HUES6 (cell line): Measurements from ENCODE around the gene CCL14.
"Not testable (repeated sequence)": the region's sequence is repeated elsewhere in the genome, so short reads cannot be mapped to it uniquely, and the experiment has no call there.

ENCODE experiments used
- H3K27ac ChIP-seq: 2 replicates; pipeline ENCODE4 v1.7.0; 2013; ENCODE audit warnings: low read depth, mild to moderate bottlenecking, low read length, inconsistent platforms
- H3K27me3 ChIP-seq: 2 replicates; pipeline ENCODE4 v1.6.1; 2013; ENCODE audit warnings: low read length; ENCODE audit not compliant: control insufficient read depth, insufficient read depth
- H3K36me3 ChIP-seq: 2 replicates; pipeline ENCODE4 v1.6.1; 2013; ENCODE audit warnings: low read length; ENCODE audit not compliant: control insufficient read depth, insufficient read depth
- H3K4me1 ChIP-seq: 2 replicates; pipeline ENCODE4 v1.6.1; 2013; ENCODE audit warnings: low read length; ENCODE audit not compliant: control insufficient read depth, insufficient read depth
- H3K4me3 ChIP-seq: 2 replicates; pipeline ENCODE4 v1.5.1; 2013; ENCODE audit warnings: low read depth, low read length
- H3K9ac ChIP-seq: one replicate; pipeline ENCODE4 v1.6.1; 2013; ENCODE audit warnings: mild to moderate bottlenecking, low read length
- H3K9me3 ChIP-seq: 2 replicates; pipeline ENCODE4 v1.6.1; 2013; ENCODE audit warnings: low read depth, low read length; ENCODE audit not compliant: control insufficient read depth, insufficient read depth

CCL14 gene

GRCh38 chr17:35986643-35987042 lies at the start of gene CCL14:
TSS of gene CCL14 (minus strand) at chr17:35986729. CDS start at chr17:35986649, 80 bp downstream.
- Histone ChIP-seq H3K9ac (no peak within 1 kb of the TSS), H3K36me3 (no peaks in the 10 kb centered on the region), H3K4me1 (no peaks in the 10 kb centered on the region), H3K4me3 (no peak within 1 kb of the TSS), H3K9me3 (no peaks in the 10 kb centered on the region), H3K27me3 (no peaks in the 10 kb centered on the region), H3K27ac (no peak within 1 kb of the TSS)

GRCh38 chr17:36036235-36036634 lies 49.7 kb upstream of the CCL14 start:
- Histone ChIP-seq H3K4me3 (no peak overlapping the region), H3K9ac (no peak overlapping the region), H3K27ac (no peak overlapping the region), H3K4me1 (no peaks in the 10 kb centered on the region), H3K27me3 (no peaks in the 10 kb centered on the region), H3K9me3 (no peaks in the 10 kb centered on the region), H3K36me3 (no peaks in the 10 kb centered on the region)

- Histone ChIP-seq H3K4me3 (no peak overlapping the region), H3K9ac (no peak overlapping the region), H3K27me3 (no peaks in the 10 kb centered on the region), H3K9me3 (no peaks in the 10 kb centered on the region), H3K4me1 (no peaks in the 10 kb centered on the region), H3K36me3 (no peaks in the 10 kb centered on the region), H3K27ac (no peak overlapping the region)
These were observed 47.6 kb upstream of the CCL14 start for GRCh38 chr17:36034127-36034526.

GRCh38 chr17:36030956-36031355 lies 44.4 kb upstream of the CCL14 start:
- Histone ChIP-seq H3K27ac (no peak overlapping the region), H3K4me3 (no peak overlapping the region), H3K9me3 (no peaks in the 10 kb centered on the region), H3K27me3 (no peaks in the 10 kb centered on the region), H3K9ac (no peak overlapping the region), H3K36me3 (no peaks in the 10 kb centered on the region), H3K4me1 (no peaks in the 10 kb centered on the region)

- H3K4me3 ChIP-seq, result no peak overlapping the region
- H3K4me1 ChIP-seq, result no peaks in the 10 kb centered on the region
- no peaks in the 10 kb centered on the region for H3K36me3 ChIP-seq
- H3K27ac ChIP-seq, result no peak overlapping the region
- H3K27me3 ChIP-seq, result no peaks in the 10 kb centered on the region
- no peak overlapping the region for H3K9ac ChIP-seq
- H3K9me3 ChIP-seq, result 0 out of 2 replicates have a peak, but pooled peaks cover 3% of the 10 kb centered on the region
These were observed 41.2 kb upstream of the CCL14 start for GRCh38 chr17:36027761-36028160.

- Histone ChIP-seq H3K9ac (no peak overlapping the region), H3K9me3 (0 out of 2 replicates have a peak, but pooled peaks cover 3% of the 10 kb centered on the region), H3K27ac (no peak overlapping the region), H3K36me3 (no peaks in the 10 kb centered on the region), H3K27me3 (no peaks in the 10 kb centered on the region; the same call in 1 of the 2 replicates), H3K4me1 (no peaks in the 10 kb centered on the region), H3K4me3 (no peak overlapping the region)
These were observed 37.8 kb upstream of the CCL14 start for GRCh38 chr17:36024106-36024869.

GRCh38 chr17:36019423-36019822 lies 32.9 kb upstream of the CCL14 start:
- Histone ChIP-seq H3K36me3 (no peaks in the 10 kb centered on the region), H3K4me3 (no peak overlapping the region), H3K9ac (no peak overlapping the region), H3K4me1 (no peaks in the 10 kb centered on the region), H3K27ac (no peak overlapping the region), H3K27me3 (peaks cover 5% of the 10 kb centered on the region; the same call in 1 of the 2 replicates), H3K9me3 (0 out of 2 replicates have a peak, but pooled peaks cover 3% of the 10 kb centered on the region)

- H3K9me3 ChIP-seq, result peaks cover 5% of the 10 kb centered on the region
- H3K36me3 ChIP-seq, result no peaks in the 10 kb centered on the region
- H3K4me3 ChIP-seq, result no peak within 1 kb of the TSS
- peaks cover 7% of the 10 kb centered on the region; the same call in 1 of the 2 replicates for H3K27me3 ChIP-seq
- no peak within 1 kb of the TSS for H3K9ac ChIP-seq
- no peak within 1 kb of the TSS for H3K27ac ChIP-seq
- no peaks in the 10 kb centered on the region for H3K4me1 ChIP-seq
These were observed 31.3 kb upstream of the CCL14 start, which contains the start of gene CCL23 for GRCh38 chr17:36017799-36018198. TSS of gene CCL23 (minus strand) at chr17:36017972. CDS start at chr17:36017897, 75 bp downstream.

GRCh38 chr17:36016555-36016954 lies 30.0 kb upstream of the CCL14 start:
- H3K27me3 ChIP-seq, result peaks cover 7% of the 10 kb centered on the region; the same call in 1 of the 2 replicates
- H3K4me1 ChIP-seq, result no peaks in the 10 kb centered on the region
- H3K9me3 ChIP-seq, result peaks cover 15% of the 10 kb centered on the region
- no peak overlapping the region for H3K4me3 ChIP-seq
- no peak overlapping the region for H3K27ac ChIP-seq
- H3K9ac ChIP-seq, result no peak overlapping the region
- no peaks in the 10 kb centered on the region for H3K36me3 ChIP-seq

- H3K27ac ChIP-seq, H3K9ac ChIP-seq, H3K36me3 ChIP-seq, H3K27me3 ChIP-seq, H3K4me1 ChIP-seq, H3K4me3 ChIP-seq: not testable (repeated sequence)
- peaks cover 15% of the 10 kb centered on the region for H3K9me3 ChIP-seq
These were observed 29.4 kb upstream of the CCL14 start for GRCh38 chr17:36015895-36016294.

GRCh38 chr17:36014946-36015345 lies 28.4 kb upstream of the CCL14 start:
- H3K9me3 ChIP-seq, result peaks cover 19% of the 10 kb centered on the region
- peaks cover 7% of the 10 kb centered on the region; the same call in 1 of the 2 replicates for H3K27me3 ChIP-seq
- H3K4me1 ChIP-seq, result no peaks in the 10 kb centered on the region
- H3K4me3 ChIP-seq, result no peak overlapping the region
- no peak overlapping the region for H3K9ac ChIP-seq
- H3K36me3 ChIP-seq, result no peaks in the 10 kb centered on the region
- H3K27ac ChIP-seq, result no peak overlapping the region
